ENCODE results near the gene LRRC37A.
"Not testable (repeated sequence)": the region's sequence is repeated elsewhere in the genome, so short reads cannot be mapped to it uniquely, and the experiment has no call there.

LRRC37A gene

GRCh38 chr17:46286764-46287221 is 8.1 kb upstream of the LRRC37A start:
- peak; percentile 55 for TF ChIP-seq CTCF (IDR thresholded peaks at IDR 0.05; ENCODE audit: low read length, missing control alignments)
- not testable (repeated sequence) for H3K4me3 ChIP-seq (replicated peaks; ENCODE audit: low read depth, low read length)
- DNase-seq (ENCODE audit: low read depth): peak; percentile 73

- DNase-seq (ENCODE audit: low read depth); H3K4me3 ChIP-seq (replicated peaks; ENCODE audit: low read depth, low read length): not testable (repeated sequence)
These were observed 7.3 kb upstream of the LRRC37A start for GRCh38 chr17:46287587-46287986.

- H3K4me3 ChIP-seq (replicated peaks; ENCODE audit: low read depth, low read length); DNase-seq (ENCODE audit: low read depth): not testable (repeated sequence)
These were observed 3.9 kb upstream of the LRRC37A start for GRCh38 chr17:46290906-46291546.

GRCh38 chr17:46291618-46292017 is 3.3 kb upstream of the LRRC37A start:
- not testable (repeated sequence) for H3K4me3 ChIP-seq (replicated peaks; ENCODE audit: low read depth, low read length)

GRCh38 chr17:46341220-46341619 is 46.3 kb downstream of the LRRC37A start:
- H3K4me3 ChIP-seq (replicated peaks; ENCODE audit: low read depth, low read length); DNase-seq (ENCODE audit: low read depth): not testable (repeated sequence)

More at GRCh38 chr17:46291618-46292017, 3.3 kb upstream of the LRRC37A start:
- not testable (repeated sequence) for DNase-seq (ENCODE audit: low read depth)

- not testable (repeated sequence) for DNase-seq (ENCODE audit: low read depth); H3K4me3 ChIP-seq (replicated peaks; ENCODE audit: low read depth, low read length)
These were observed 47.2 kb downstream of the LRRC37A start for GRCh38 chr17:46342131-46342530.

GRCh38 chr17:46348345-46348744 is 53.4 kb downstream of the LRRC37A start:
- H3K4me3 ChIP-seq (replicated peaks; ENCODE audit: low read depth, low read length); DNase-seq (ENCODE audit: low read depth): not testable (repeated sequence)

- H3K4me3 ChIP-seq (replicated peaks; ENCODE audit: low read depth, low read length); DNase-seq (ENCODE audit: low read depth): not testable (repeated sequence)
These were observed 54.1 kb downstream of the LRRC37A start for GRCh38 chr17:46349060-46349459.

GRCh38 chr17:46353856-46354255 is 58.9 kb downstream of the LRRC37A start:
- not testable (repeated sequence) for DNase-seq (ENCODE audit: low read depth); H3K4me3 ChIP-seq (replicated peaks; ENCODE audit: low read depth, low read length)

GRCh38 chr17:46361145-46361735 is 66.3 kb downstream of the LRRC37A start:
- peak overlapping the region; percentile 22 for H3K4me3 ChIP-seq (replicated peaks; ENCODE audit: low read depth, low read length)
- not testable (repeated sequence) for DNase-seq (ENCODE audit: low read depth)

- peak within 1 kb of the TSS; percentile 22 for H3K4me3 ChIP-seq (replicated peaks; ENCODE audit: low read depth, low read length)
- not testable (repeated sequence) for DNase-seq (ENCODE audit: low read depth)
These were observed 66.8 kb downstream of the LRRC37A start, which contains the start of gene ARL17B for GRCh38 chr17:46361755-46362154. Gene ARL17B (minus strand): TSS chr17:46361766. CDS start chr17:46358397, 3,369 bp downstream.

- DNase-seq (ENCODE audit: low read depth); H3K4me3 ChIP-seq (replicated peaks; ENCODE audit: low read depth, low read length): not testable (repeated sequence)
These were observed 72.6 kb downstream of the LRRC37A start for GRCh38 chr17:46367520-46367919.

GRCh38 chr17:46372236-46373229 is 77.6 kb downstream of the LRRC37A start:
- not testable (repeated sequence) for H3K4me3 ChIP-seq (replicated peaks; ENCODE audit: low read depth, low read length); DNase-seq (ENCODE audit: low read depth)

- not testable (repeated sequence) for H3K4me3 ChIP-seq (replicated peaks; ENCODE audit: low read depth, low read length); DNase-seq (ENCODE audit: low read depth)
These were observed 78.5 kb downstream of the LRRC37A start for GRCh38 chr17:46373418-46373817.

- DNase-seq (ENCODE audit: low read depth); H3K4me3 ChIP-seq (replicated peaks; ENCODE audit: low read depth, low read length): not testable (repeated sequence)
These were observed 88.2 kb downstream of the LRRC37A start for GRCh38 chr17:46383118-46383517.

- not testable (repeated sequence) for H3K4me3 ChIP-seq (replicated peaks; ENCODE audit: low read depth, low read length); DNase-seq (ENCODE audit: low read depth)
These were observed 90.6 kb downstream of the LRRC37A start for GRCh38 chr17:46385491-46385890.
